Measurements from ENCODE around the gene MRGPRX2.

Gene MRGPRX2

DNA sequence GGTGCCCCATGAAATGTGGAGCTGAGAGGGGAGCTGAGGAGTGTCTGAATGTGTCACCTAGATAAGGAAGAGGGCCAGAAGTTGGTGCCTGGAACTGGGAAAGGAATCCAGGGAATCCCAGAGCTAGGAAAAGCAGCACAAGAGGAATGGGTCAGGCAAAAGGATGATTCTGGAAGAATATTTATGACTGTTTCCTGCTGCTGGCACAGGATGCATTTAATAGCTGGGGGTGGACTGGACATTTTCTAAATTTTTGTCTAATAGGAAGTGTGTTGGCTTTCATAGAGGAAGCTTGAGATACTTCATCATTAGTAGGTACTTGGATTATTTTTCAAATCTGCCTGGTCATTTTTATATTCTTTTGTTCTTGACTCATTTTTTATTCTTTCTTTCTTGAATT, 17.4 kb upstream of the MRGPRX2 start:
- Histone ChIP-seq H3K36me3 (ENCODE audit: control insufficient read depth, insufficient read depth, low read length) (no peaks in the 10 kb centered on the region), H3K4me3 (ENCODE audit: insufficient read depth, low read depth, low read length) (no peak overlapping the region), H3K4me1 (ENCODE audit: control insufficient read depth, insufficient read depth, low read length) (no peaks in the 10 kb centered on the region), H3K27me3 (ENCODE audit: control insufficient read depth, insufficient read depth, low read length, poor library complexity, severe bottlenecking) (no peaks in the 10 kb centered on the region), H3K9me3 (ENCODE audit: control insufficient read depth, low read length) (no peaks in the 10 kb centered on the region), H3K27ac (ENCODE audit: insufficient read depth, low read depth, low read length, poor library complexity, severe bottlenecking) (no peak overlapping the region)

- no peaks in the 10 kb centered on the region for H3K9me3 ChIP-seq (ENCODE audit: control insufficient read depth, low read length)
- no peaks in the 10 kb centered on the region for H3K4me1 ChIP-seq (ENCODE audit: control insufficient read depth, insufficient read depth, low read length)
- no peak overlapping the region for H3K27ac ChIP-seq (ENCODE audit: insufficient read depth, low read depth, low read length, poor library complexity, severe bottlenecking)
- H3K27me3 ChIP-seq (ENCODE audit: control insufficient read depth, insufficient read depth, low read length, poor library complexity, severe bottlenecking): no peaks in the 10 kb centered on the region
- H3K4me3 ChIP-seq (ENCODE audit: insufficient read depth, low read depth, low read length): no peak overlapping the region
- 66 to 71% methylated on average over 9 to 10 of the region's 10 CpGs for WGBS, 2 experiments
- H3K36me3 ChIP-seq (ENCODE audit: control insufficient read depth, insufficient read depth, low read length): no peaks in the 10 kb centered on the region
Observed at GRCh38 chr11:19076744-19077589, 16.4 kb upstream of the MRGPRX2 start.

DNA sequence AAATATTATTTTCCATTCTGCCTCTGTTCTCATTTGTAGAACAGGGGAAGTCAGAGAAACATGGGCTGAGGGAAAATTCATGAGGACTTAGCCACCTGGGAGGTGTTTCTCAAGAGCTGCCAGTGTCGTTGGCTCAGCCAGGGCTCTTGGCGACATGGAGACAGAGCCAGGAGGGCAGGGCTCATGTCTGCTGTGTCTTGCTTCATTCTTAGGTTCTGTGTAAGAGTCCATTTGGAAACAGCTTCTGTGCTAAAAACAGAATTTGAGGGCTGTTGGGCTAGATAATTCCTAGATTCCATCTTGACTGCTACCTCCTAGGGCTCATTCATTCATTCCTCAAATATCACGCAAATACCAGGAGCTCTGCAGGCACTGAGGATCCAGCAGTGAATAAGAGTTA, 15.1 kb upstream of the MRGPRX2 start:
- Histone ChIP-seq H3K4me1 (ENCODE audit: control insufficient read depth, insufficient read depth, low read length) (no peaks in the 10 kb centered on the region), H3K27ac (ENCODE audit: insufficient read depth, low read depth, low read length, poor library complexity, severe bottlenecking) (no peak overlapping the region), H3K9me3 (ENCODE audit: control insufficient read depth, low read length) (no peaks in the 10 kb centered on the region), H3K4me3 (ENCODE audit: insufficient read depth, low read depth, low read length) (no peak overlapping the region), H3K27me3 (ENCODE audit: control insufficient read depth, insufficient read depth, low read length, poor library complexity, severe bottlenecking) (no peaks in the 10 kb centered on the region), H3K36me3 (ENCODE audit: control insufficient read depth, insufficient read depth, low read length) (no peaks in the 10 kb centered on the region)
- 98 to 99% methylated on average over 3 of the region's 3 CpGs for WGBS, 2 experiments

DNA sequence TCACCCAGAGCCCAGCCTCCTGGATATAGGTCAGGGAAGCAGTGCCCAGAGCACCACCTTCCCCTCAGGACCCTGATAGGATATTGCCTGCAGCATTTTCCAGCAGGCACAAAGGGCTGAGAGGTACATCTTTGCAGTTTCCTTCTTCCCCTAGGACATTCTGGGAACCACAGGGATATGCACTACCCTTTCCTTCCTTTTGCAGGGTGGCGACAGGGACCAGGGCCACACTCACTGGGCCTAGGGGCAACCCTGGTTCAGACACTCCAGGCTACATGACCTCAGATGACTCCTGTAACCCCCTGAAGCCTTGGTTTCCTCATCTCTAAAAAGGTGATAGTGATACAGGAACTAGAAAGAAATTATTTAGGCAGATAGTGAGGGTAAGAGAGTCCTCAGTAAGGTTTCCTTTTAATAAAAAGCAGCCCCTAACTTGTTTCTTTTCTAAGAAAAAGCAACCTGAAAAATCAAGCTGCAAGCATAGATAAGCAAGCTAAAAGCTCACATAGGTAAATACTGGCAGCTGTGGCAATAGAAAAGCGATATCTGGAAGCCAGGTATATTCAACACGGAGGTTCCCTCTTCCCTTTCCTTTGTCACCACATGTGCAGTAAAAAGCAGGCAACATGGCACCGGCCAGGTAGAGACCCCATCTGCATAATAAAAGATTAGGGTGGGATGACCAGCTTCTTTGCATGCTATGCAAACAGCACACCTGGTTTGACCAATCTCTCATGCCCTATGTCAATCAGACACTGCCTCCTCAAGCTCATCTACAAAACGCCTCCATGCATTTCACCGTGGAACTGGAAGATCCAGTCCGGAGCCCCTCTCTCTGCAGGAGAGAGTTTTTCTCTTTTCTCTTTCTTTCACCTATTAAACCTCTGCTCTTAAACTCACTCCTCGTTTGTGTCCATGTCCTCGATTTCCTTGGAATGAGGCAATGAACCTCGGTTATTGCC, 13.2 kb upstream of the MRGPRX2 start:
- Histone ChIP-seq H3K27ac (ENCODE audit: insufficient read depth, low read depth, low read length, poor library complexity, severe bottlenecking) (no peak overlapping the region), H3K9me3 (ENCODE audit: control insufficient read depth, low read length) (no peaks in the 10 kb centered on the region), H3K4me3 (ENCODE audit: insufficient read depth, low read depth, low read length) (no peak overlapping the region), H3K4me1 (ENCODE audit: control insufficient read depth, insufficient read depth, low read length) (no peaks in the 10 kb centered on the region), H3K27me3 (ENCODE audit: control insufficient read depth, insufficient read depth, low read length, poor library complexity, severe bottlenecking) (no peaks in the 10 kb centered on the region), H3K36me3 (ENCODE audit: control insufficient read depth, insufficient read depth, low read length) (no peaks in the 10 kb centered on the region)
- WGBS, 2 experiments: 75 to 76% methylated on average over 10 of the region's 10 CpGs

- 94% methylated on average over 5 of the region's 5 CpGs for WGBS, 2 experiments
- H3K36me3 ChIP-seq (ENCODE audit: control insufficient read depth, insufficient read depth, low read length): no peaks in the 10 kb centered on the region
- no peaks in the 10 kb centered on the region for H3K27me3 ChIP-seq (ENCODE audit: control insufficient read depth, insufficient read depth, low read length, poor library complexity, severe bottlenecking)
- no peaks in the 10 kb centered on the region for H3K4me1 ChIP-seq (ENCODE audit: control insufficient read depth, insufficient read depth, low read length)
- H3K27ac ChIP-seq (ENCODE audit: insufficient read depth, low read depth, low read length, poor library complexity, severe bottlenecking): no peak overlapping the region
- no peaks in the 10 kb centered on the region for H3K9me3 ChIP-seq (ENCODE audit: control insufficient read depth, low read length)
- no peak overlapping the region for H3K4me3 ChIP-seq (ENCODE audit: insufficient read depth, low read depth, low read length)
Observed at GRCh38 chr11:19072464-19072863, 11.9 kb upstream of the MRGPRX2 start.

DNA sequence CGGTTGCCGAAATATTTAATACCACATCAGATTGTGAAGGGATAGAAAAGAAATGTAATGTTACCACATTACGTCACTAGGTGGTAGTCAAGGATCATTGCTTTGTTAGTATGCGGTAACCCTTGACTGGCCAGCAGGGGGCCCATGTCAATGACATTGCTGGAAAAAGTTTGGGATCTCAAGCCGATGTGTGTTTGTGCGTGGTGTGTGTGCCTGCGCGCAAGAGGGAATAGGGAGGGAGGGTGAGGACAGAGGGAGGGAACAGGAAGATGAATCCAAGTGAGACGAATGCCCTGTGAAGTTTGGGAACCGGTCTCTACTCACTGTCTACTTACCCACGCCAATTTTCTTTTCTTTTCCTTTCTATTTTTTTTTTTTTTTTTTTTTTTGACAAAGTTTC, 10.7 kb upstream of the MRGPRX2 start:
- H3K4me3 ChIP-seq (ENCODE audit: insufficient read depth, low read depth, low read length): no peak overlapping the region
- WGBS, 2 experiments: 22 to 28% methylated on average over 11 of the region's 11 CpGs

DNA sequence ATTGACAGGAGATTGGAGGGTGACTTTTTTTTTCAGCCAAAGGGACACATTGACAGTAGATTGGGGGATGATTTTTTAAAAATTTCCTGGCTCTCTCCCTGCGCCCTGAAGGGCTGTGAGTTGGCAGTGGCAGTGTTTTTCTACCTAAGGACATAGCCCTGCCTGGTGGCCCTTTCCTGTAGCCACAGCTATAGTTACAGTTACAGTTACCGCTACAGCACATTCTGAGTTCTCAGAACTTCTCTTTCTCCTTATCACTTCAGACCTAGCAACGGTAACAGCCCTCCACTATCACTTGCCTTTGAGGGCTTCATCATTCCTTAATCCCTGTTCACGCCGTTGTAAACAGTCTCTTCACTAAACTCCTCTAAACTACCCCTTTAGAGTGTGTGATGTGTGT, 684 bp downstream of the MRGPRX2 start:
- 91 to 94% methylated on average over 3 of the region's 5 CpGs for WGBS, 2 experiments
- no peaks in the 10 kb centered on the region for H3K36me3 ChIP-seq (ENCODE audit: control insufficient read depth, insufficient read depth, low read length)
- H3K4me1 ChIP-seq (ENCODE audit: control insufficient read depth, insufficient read depth, low read length): no peaks in the 10 kb centered on the region
- no peaks in the 10 kb centered on the region for H3K9me3 ChIP-seq (ENCODE audit: control insufficient read depth, low read length)
- H3K27ac ChIP-seq (ENCODE audit: insufficient read depth, low read depth, low read length, poor library complexity, severe bottlenecking): no peak overlapping the region
- H3K27me3 ChIP-seq (ENCODE audit: control insufficient read depth, insufficient read depth, low read length, poor library complexity, severe bottlenecking): no peaks in the 10 kb centered on the region
- H3K4me3 ChIP-seq (ENCODE audit: insufficient read depth, low read depth, low read length): no peak overlapping the region

More for the DNA sequence above, 10.7 kb upstream of the MRGPRX2 start:
- no peaks in the 10 kb centered on the region for H3K27me3 ChIP-seq (ENCODE audit: control insufficient read depth, insufficient read depth, low read length, poor library complexity, severe bottlenecking)
- no peak overlapping the region for H3K27ac ChIP-seq (ENCODE audit: insufficient read depth, low read depth, low read length, poor library complexity, severe bottlenecking)
- H3K9me3 ChIP-seq (ENCODE audit: control insufficient read depth, low read length): no peaks in the 10 kb centered on the region
- no peaks in the 10 kb centered on the region for H3K4me1 ChIP-seq (ENCODE audit: control insufficient read depth, insufficient read depth, low read length)
- no peaks in the 10 kb centered on the region for H3K36me3 ChIP-seq (ENCODE audit: control insufficient read depth, insufficient read depth, low read length)

- Histone ChIP-seq H3K4me3 (ENCODE audit: insufficient read depth, low read depth, low read length) (no peak overlapping the region), H3K27me3 (ENCODE audit: control insufficient read depth, insufficient read depth, low read length, poor library complexity, severe bottlenecking) (no peaks in the 10 kb centered on the region), H3K9me3 (ENCODE audit: control insufficient read depth, low read length) (no peaks in the 10 kb centered on the region), H3K27ac (ENCODE audit: insufficient read depth, low read depth, low read length, poor library complexity, severe bottlenecking) (no peak overlapping the region), H3K4me1 (ENCODE audit: control insufficient read depth, insufficient read depth, low read length) (no peaks in the 10 kb centered on the region), H3K36me3 (ENCODE audit: control insufficient read depth, insufficient read depth, low read length) (no peaks in the 10 kb centered on the region)
- 95% methylated on average over 17 of the region's 17 CpGs for WGBS, 2 experiments
Observed at GRCh38 chr11:19055905-19056304, 4.6 kb downstream of the MRGPRX2 start.

DNA sequence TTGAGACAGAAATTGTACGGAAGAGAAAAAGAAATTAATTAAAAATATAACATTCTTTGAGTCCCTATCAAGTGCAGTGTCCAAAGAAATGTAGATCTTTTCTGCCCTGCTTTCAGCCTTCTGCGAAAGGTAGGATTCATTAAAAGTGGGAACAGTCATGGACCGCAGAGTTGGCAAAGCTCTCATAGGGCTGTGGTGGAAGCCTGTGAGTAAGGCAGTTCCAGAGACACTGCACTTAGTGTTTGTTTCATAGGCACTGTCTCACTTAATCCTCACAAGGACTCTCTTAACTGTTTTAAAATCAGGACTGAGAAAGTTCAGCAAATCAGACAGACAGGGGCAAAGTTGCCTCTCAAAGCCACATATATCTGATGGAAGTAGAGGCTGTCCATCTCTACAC, 5.5 kb downstream of the MRGPRX2 start:
- Histone ChIP-seq H3K27me3 (ENCODE audit: control insufficient read depth, insufficient read depth, low read length, poor library complexity, severe bottlenecking) (no peaks in the 10 kb centered on the region), H3K36me3 (ENCODE audit: control insufficient read depth, insufficient read depth, low read length) (no peaks in the 10 kb centered on the region), H3K9me3 (ENCODE audit: control insufficient read depth, low read length) (no peaks in the 10 kb centered on the region), H3K4me1 (ENCODE audit: control insufficient read depth, insufficient read depth, low read length) (no peaks in the 10 kb centered on the region), H3K27ac (ENCODE audit: insufficient read depth, low read depth, low read length, poor library complexity, severe bottlenecking) (no peak overlapping the region), H3K4me3 (ENCODE audit: insufficient read depth, low read depth, low read length) (no peak overlapping the region)
- WGBS, 2 experiments: 93 to 94% methylated on average over 3 of the region's 3 CpGs

- no peaks in the 10 kb centered on the region for H3K9me3 ChIP-seq (ENCODE audit: control insufficient read depth, low read length)
- no peaks in the 10 kb centered on the region for H3K27me3 ChIP-seq (ENCODE audit: control insufficient read depth, insufficient read depth, low read length, poor library complexity, severe bottlenecking)
- H3K36me3 ChIP-seq (ENCODE audit: control insufficient read depth, insufficient read depth, low read length): no peaks in the 10 kb centered on the region
- WGBS, 2 experiments: 88% methylated on average over 1 of the region's 1 CpG; no CpG with 5 or more reads in 1 of the 2 experiments
- H3K4me1 ChIP-seq (ENCODE audit: control insufficient read depth, insufficient read depth, low read length): no peaks in the 10 kb centered on the region
- H3K4me3 ChIP-seq (ENCODE audit: insufficient read depth, low read depth, low read length): no peak overlapping the region
- H3K27ac ChIP-seq (ENCODE audit: insufficient read depth, low read depth, low read length, poor library complexity, severe bottlenecking): no peak overlapping the region
Observed at GRCh38 chr11:19053909-19054308, 6.6 kb downstream of the MRGPRX2 start.
